Peyer's patch (tissue), 4 donors: ENCODE results near the gene PTP4A2. TPM values are rescaled to one million over a fixed set of nuclear protein-coding genes. Genes with fewer than 3 reads are reported as not detected.

Source experiments
- DNase-seq, 3 donors: peaks; one replicate each; pipeline ENCODE4 v3.0.0-alpha.2; 2017 to 2019
- H3K27ac ChIP-seq, 4 donors: fragments of 200-600 bp; sonication (generic); one replicate each; pipeline ENCODE4 v1.5.1; 2016 to 2019
- H3K27me3 ChIP-seq, 2 donors: fragments of 200-600 bp; sonication (generic); one replicate each; pipeline ENCODE4 v1.5.1; 2019
- H3K36me3 ChIP-seq, 3 donors: fragments of 200-600 bp; sonication (generic); one replicate each; pipeline ENCODE4 v1.5.1; 2016 to 2019
- H3K4me1 ChIP-seq, 4 donors: fragments of 200-600 bp; sonication (generic); one replicate each; pipeline ENCODE4 v1.5.1; 2016 to 2019
- H3K4me3 ChIP-seq, 4 donors: fragments of 200-600 bp; sonication (generic); 1 replicate in 3 of 4; 2 replicates in 1 of 4; pipeline ENCODE4 v1.5.1; 2016 to 2019; ENCODE audit warnings: mild to moderate bottlenecking in 1 of 4
- H3K9me3 ChIP-seq, 4 donors: fragments of 200-600 bp; sonication (generic); one replicate each; pipeline ENCODE4 v1.5.1; 2016 to 2019; ENCODE audit warnings: mild to moderate bottlenecking in 1 of 4
- CTCF ChIP-seq, 6 experiments: fragments of 450-650 bp in 4 of 6; fragments of 200-600 bp in 2 of 6; sonication (generic) in 1 of 6; IDR thresholded peaks; one replicate each; pipeline ENCODE4 v1.5.1; 2017 to 2019; ENCODE audit warnings: antibody characterized with exemption in 6 of 6, mild to moderate bottlenecking in 3 of 6, moderate library complexity in 1 of 6
- POLR2A ChIP-seq, 2 donors: fragments of 450-650 bp; IDR thresholded peaks; one replicate each; pipeline ENCODE4 v1.5.1; 2017; ENCODE audit warnings: antibody characterized with exemption in 2 of 2, mild to moderate bottlenecking in 2 of 2, moderate library complexity in 2 of 2
- total RNA-seq, 4 donors: library from RNA; depleted of rRNA; stranded (reverse); fragments of >200 nt; gene quantifications; one replicate each; pipeline ENCODE4 v1.1.0, GENCODE V29; 2016

PTP4A2 gene
- total RNA-seq, 4 donors from 2014 or later: 103 to 165 (median 122) TPM

- TF ChIP-seq CTCF (IDR thresholded peaks at IDR 0.05) (no peak), POLR2A (IDR thresholded peaks at IDR 0.05) (no peak)
These were observed 60.1 kb downstream of the PTP4A2 start for GRCh38 chr1:31878058-31878457.

DNA sequence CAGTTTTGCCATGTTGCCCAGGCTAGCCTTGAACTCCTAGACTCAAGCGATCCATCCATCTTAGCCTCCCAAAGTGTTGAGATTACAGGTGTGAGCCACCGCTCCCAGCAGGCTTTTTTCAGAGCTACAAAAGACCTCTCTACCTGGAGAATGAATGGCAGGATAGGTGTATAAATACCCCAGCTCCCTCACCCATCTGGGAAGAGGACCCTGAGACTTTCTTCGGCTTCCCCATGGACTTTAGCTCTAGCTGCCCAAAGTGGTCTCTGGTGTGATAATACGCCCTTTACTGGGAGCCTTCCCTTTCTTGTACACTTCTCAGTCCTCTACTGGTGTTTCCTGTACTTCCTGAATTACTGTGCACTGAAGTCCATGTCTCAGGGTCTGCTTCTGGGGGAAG, 60.6 kb downstream of the PTP4A2 start:
- H3K27me3 ChIP-seq: no peaks in the 10 kb centered on the region
- H3K4me3 ChIP-seq: no peak overlapping the region
- no peaks in the 10 kb centered on the region for H3K9me3 ChIP-seq
- H3K36me3 ChIP-seq: no peaks in the 10 kb centered on the region
- peaks cover 0 to 4% (median 0%) of the 10 kb centered on the region in 4 donors for H3K4me1 ChIP-seq
- no peak overlapping the region for H3K27ac ChIP-seq
- peak in 1 of 3 donors; percentile 5 for DNase-seq
- no peak for TF ChIP-seq POLR2A (IDR thresholded peaks at IDR 0.05)
- TF ChIP-seq CTCF (IDR thresholded peaks at IDR 0.05): no peak

More at GRCh38 chr1:31878058-31878457, 60.1 kb downstream of the PTP4A2 start:
- no peak overlapping the region for H3K27ac ChIP-seq
- H3K4me3 ChIP-seq: no peak overlapping the region
- no peaks in the 10 kb centered on the region for H3K27me3 ChIP-seq
- no peaks in the 10 kb centered on the region for H3K36me3 ChIP-seq
- H3K9me3 ChIP-seq: no peaks in the 10 kb centered on the region
- peak in 1 of 3 donors; percentile 38 for DNase-seq
- peaks cover 0 to 4% (median 0%) of the 10 kb centered on the region in 4 donors for H3K4me1 ChIP-seq

GRCh38 chr1:31875636-31876236, 62.4 kb downstream of the PTP4A2 start:
- DNase-seq: peak in 1 of 3 donors; percentile 32

GRCh38 chr1:31874942-31875341, 63.2 kb downstream of the PTP4A2 start:
- Histone ChIP-seq H3K4me3 (no peak overlapping the region), H3K9me3 (no peaks in the 10 kb centered on the region), H3K27me3 (no peaks in the 10 kb centered on the region), H3K4me1 (peaks cover 0 to 4% (median 0%) of the 10 kb centered on the region in 4 donors), H3K36me3 (no peaks in the 10 kb centered on the region), H3K27ac (no peak overlapping the region)
- DNase-seq: no peak
- no peak for TF ChIP-seq CTCF (IDR thresholded peaks at IDR 0.05)
- TF ChIP-seq POLR2A (IDR thresholded peaks at IDR 0.05): no peak

More at GRCh38 chr1:31875636-31876236, 62.4 kb downstream of the PTP4A2 start:
- TF ChIP-seq CTCF (IDR thresholded peaks at IDR 0.05) (no peak), POLR2A (IDR thresholded peaks at IDR 0.05) (no peak)
- Histone ChIP-seq H3K36me3 (no peaks in the 10 kb centered on the region), H3K27ac (no peak overlapping the region), H3K9me3 (no peaks in the 10 kb centered on the region), H3K4me3 (no peak overlapping the region), H3K27me3 (no peaks in the 10 kb centered on the region), H3K4me1 (peaks cover 0 to 4% (median 0%) of the 10 kb centered on the region in 4 donors)

DNA sequence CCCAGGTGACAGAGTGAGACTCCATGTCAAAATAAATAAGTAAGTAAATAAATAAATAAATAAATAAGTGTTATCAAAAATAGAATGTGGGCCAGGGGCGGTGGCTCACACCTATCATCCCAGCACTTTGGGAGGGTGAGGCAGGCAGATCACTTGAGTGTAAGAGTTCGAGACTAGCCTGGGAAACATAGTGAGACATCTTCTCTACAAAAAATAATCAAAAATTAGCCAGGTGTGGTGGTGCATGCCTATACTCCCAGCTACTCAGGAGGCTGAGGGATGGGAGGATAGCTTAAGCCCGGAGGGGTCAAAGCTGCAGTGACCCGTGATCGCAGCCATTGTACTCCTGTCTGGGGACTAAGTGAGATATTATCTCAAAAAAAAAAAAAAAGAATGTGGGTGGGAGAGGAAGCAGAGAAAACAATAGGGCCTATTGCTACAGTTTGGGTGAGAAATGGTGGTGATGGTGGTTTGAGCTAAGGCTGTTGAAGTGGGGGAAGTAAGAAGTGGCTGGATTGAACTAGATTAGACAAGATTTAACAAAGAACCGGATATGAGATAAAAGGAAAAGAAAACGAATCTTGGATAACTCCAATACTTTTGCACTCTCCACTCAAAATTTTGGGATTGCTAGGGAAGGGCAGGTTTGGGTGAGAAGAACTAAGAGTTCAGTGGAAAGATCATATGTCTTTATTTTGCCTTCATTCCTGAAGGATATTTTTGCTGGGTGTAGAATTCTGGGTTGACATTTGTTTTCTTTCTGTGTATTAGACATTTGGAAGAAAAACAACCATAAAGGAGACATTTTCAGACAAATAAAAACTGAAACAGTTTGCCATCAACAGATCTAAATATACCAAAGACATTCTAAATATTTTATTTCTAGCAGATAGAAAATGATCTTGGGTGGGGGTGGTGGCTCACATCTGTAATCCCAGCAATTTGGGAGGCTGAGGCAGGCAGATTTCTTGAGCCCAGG, 65.2 kb downstream of the PTP4A2 start:
- TF ChIP-seq POLR2A (IDR thresholded peaks at IDR 0.05) (no peak), CTCF (IDR thresholded peaks at IDR 0.05) (no peak)
- H3K27ac ChIP-seq: no peak overlapping the region
- no peaks in the 10 kb centered on the region for H3K9me3 ChIP-seq
- H3K4me3 ChIP-seq: no peak overlapping the region
- peaks cover 0 to 4% (median 0%) of the 10 kb centered on the region in 4 donors for H3K4me1 ChIP-seq
- no peaks in the 10 kb centered on the region for H3K27me3 ChIP-seq
- H3K36me3 ChIP-seq: no peaks in the 10 kb centered on the region
- no peak for DNase-seq
